A375 (cell line): Measurements from ENCODE around the gene MFN1. TPM values are rescaled to one million over a fixed set of nuclear protein-coding genes. Genes with fewer than 3 reads are reported as not detected.

Source experiments
- total RNA-seq: library from RNA; depleted of rRNA; stranded (reverse); fragments of >200 nt; shearing (Covaris generic); gene quantifications from 2 replicates; pipeline ENCODE4 v1.2.3, GENCODE V29; 2014; rRNA removed

MFN1 gene
- 28.6 and 34.6 TPM in 2 replicates for total RNA-seq

GRCh38 chr3:179347345-179348194 is at the start of gene MFN1:
MFN1 (plus strand) TSS chr3:179347709; CDS start chr3:179348852, 1,143 bp downstream.

GRCh38 chr3:179322286-179323196 is 25.0 kb upstream of the MFN1 start, which contains the start of gene ZNF639:
ZNF639 (plus strand) TSS chr3:179323031; CDS start chr3:179328294, 5,263 bp downstream.

Other genes with a start within 250 kb of the MFN1 start
- 8.0 and 11.4 TPM in 2 replicates for gene PIK3CA, start 199.4 kb upstream of the MFN1 start, total RNA-seq
- 1.1 TPM in 2 replicates for gene KCNMB3, start 96.6 kb upstream of the MFN1 start, total RNA-seq
- 34.3 and 36.5 TPM in 2 replicates for gene ZNF639, start 24.7 kb upstream of the MFN1 start, total RNA-seq
- gene GNB4, start 103.8 kb downstream of the MFN1 start, total RNA-seq = 11.1 and 11.9 TPM in 2 replicates
- 71.8 and 75.1 TPM in 2 replicates for gene ACTL6A, start 215.2 kb downstream of the MFN1 start, total RNA-seq